Psoas muscle (tissue), 8 donors: Measurements from ENCODE around the gene OR10AD1. TPM values are rescaled to one million over a fixed set of nuclear protein-coding genes. Genes with fewer than 3 reads are reported as not detected.
"Not testable (repeated sequence)": the region's sequence is repeated elsewhere in the genome, so short reads cannot be mapped to it uniquely, and the experiment has no call there.

ENCODE experiments used
- ATAC-seq, 4 donors: fragments of 200-7000 bp; cut with Tn5 transposase; one replicate each; pipeline ENCODE4 v1.9.1; 2020; ENCODE audit warnings: moderate library complexity in 3 of 4, mild to moderate bottlenecking in 2 of 4
- DNase-seq, 2 donors: peaks; one replicate each; pipeline ENCODE4 v3.0.0-alpha.2; 2020
- H3K27ac ChIP-seq: fragments of 200-600 bp; one replicate; pipeline ENCODE4 v1.8.0; 2022
- H3K27me3 ChIP-seq, 3 donors: fragments of 200-600 bp in 1 of 3; one replicate each; pipeline versions ENCODE4 v1.6.1 to v1.8.0; 2013 to 2022; ENCODE audit warnings: low read length in 2 of 3, mild to moderate bottlenecking in 2 of 3, moderate library complexity in 1 of 3; ENCODE audit not compliant: insufficient read depth in 3 of 3
- H3K36me3 ChIP-seq, 2 donors: fragments of 200-600 bp in 1 of 2; one replicate each; pipeline versions ENCODE4 v1.6.1 to v1.8.0; 2013 to 2022; ENCODE audit warnings: low read depth in 1 of 2, mild to moderate bottlenecking in 1 of 2, moderate library complexity in 1 of 2; ENCODE audit not compliant: insufficient read depth in 1 of 2
- H3K4me1 ChIP-seq: fragments of 200-600 bp; one replicate; pipeline ENCODE4 v1.8.0; 2022
- H3K4me3 ChIP-seq: fragments of 200-600 bp; one replicate; pipeline ENCODE4 v1.8.0; 2022; ENCODE audit warnings: mild to moderate bottlenecking
- H3K9me3 ChIP-seq: fragments of 200-600 bp; one replicate; pipeline ENCODE4 v1.8.0; 2022
- WGBS, 3 donors: extraction: QIAGEN DNeasy Blood & Tissue Kit; methylation state at CpG; one replicate each; pipeline versions ENCODE4 v1.1.6 to v1.1.7; 2013; 5-methylcytosine and 5-hydroxymethylcytosine counted together
- intact Hi-C, 2 donors: fragments of 100-400 bp; cut with DNase I; formaldehyde crosslinking; loops; one replicate each; pipeline versions ENCODE4 v1.11.0 to v1.14.2; 2022
- long read RNA-seq, 2 donors: library from polyadenylated mRNA; unstranded; transcript quantifications; one replicate each; pipeline ENCODE4 v2.0.0, GENCODE V29; 2021
- polyA plus RNA-seq, 3 donors: library from polyadenylated mRNA; stranded (reverse); fragments of 200-250 nt; gene quantifications; one replicate each; pipeline ENCODE4 v1.2.3, GENCODE V29; 2013
- total RNA-seq, 4 donors: library from RNA; stranded (reverse); fragmentation: NEBNext Ultra II Directional in 2 of 4; extraction: Animal tissue kit (Norgen Biotek cat#: 25700) in 2 of 4; gene quantifications; one replicate each; pipeline versions ENCODE4 v1.2.1 to v1.2.4, GENCODE V29; 2021 to 2023
- TF ChIP-seq, protein P1 (sequence below): fragments of 200-600 bp; IDR thresholded peaks from one replicate; pipeline ENCODE4 v1.8.0; 2022; ENCODE audit warnings: antibody characterized with exemption
- donor health status: healthy with polysubstance abuse.
- donor health status: DM: no; HTN: no; CAD: no; lungs with moderate emphysema.
- donor health status: Bipolar disorder and iron deficiency.
- donor health status: healthy.
- donor health status: DM: yes; HTN: yes; CAD: no.
- donor health status: DM: no; HTN: no; CAD: no.
- donor health status: DM: no; HTN: no; CAD: no.
- donor health status: DM: yes; HTN: yes; CAD: no.

The OR10AD1 gene
- not detected for total RNA-seq
- polyA plus RNA-seq = under 1 TPM in 1 of 3 donors, not detected in 2; 0.01 TPM
- long read RNA-seq, donor 1 = 0 reads
- long read RNA-seq, donor 2 = 0 reads

GRCh38 chr12:48203192-48203591 is at the start of gene OR10AD1:
Gene OR10AD1 (minus strand): TSS chr12:48203292. CDS start chr12:48203292, 0 bp downstream.
- Histone ChIP-seq H3K9me3 (peaks cover 8% of the 10 kb centered on the region), H3K27me3 (no peaks in the 10 kb centered on the region), H3K4me3 (no peak within 1 kb of the TSS), H3K36me3 (peaks cover 4 to 25% of the 10 kb centered on the region in 2 donors), H3K4me1 (peaks cover 17% of the 10 kb centered on the region), H3K27ac (no peak within 1 kb of the TSS)
- TF ChIP-seq, protein P1, sequence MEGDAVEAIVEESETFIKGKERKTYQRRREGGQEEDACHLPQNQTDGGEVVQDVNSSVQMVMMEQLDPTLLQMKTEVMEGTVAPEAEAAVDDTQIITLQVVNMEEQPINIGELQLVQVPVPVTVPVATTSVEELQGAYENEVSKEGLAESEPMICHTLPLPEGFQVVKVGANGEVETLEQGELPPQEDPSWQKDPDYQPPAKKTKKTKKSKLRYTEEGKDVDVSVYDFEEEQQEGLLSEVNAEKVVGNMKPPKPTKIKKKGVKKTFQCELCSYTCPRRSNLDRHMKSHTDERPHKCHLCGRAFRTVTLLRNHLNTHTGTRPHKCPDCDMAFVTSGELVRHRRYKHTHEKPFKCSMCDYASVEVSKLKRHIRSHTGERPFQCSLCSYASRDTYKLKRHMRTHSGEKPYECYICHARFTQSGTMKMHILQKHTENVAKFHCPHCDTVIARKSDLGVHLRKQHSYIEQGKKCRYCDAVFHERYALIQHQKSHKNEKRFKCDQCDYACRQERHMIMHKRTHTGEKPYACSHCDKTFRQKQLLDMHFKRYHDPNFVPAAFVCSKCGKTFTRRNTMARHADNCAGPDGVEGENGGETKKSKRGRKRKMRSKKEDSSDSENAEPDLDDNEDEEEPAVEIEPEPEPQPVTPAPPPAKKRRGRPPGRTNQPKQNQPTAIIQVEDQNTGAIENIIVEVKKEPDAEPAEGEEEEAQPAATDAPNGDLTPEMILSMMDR = no peak
- intact Hi-C loops = no loop called here
- 71 to 85% (median 79%) methylated on average over 4 of the region's 4 CpGs for WGBS, 3 donors
- ATAC-seq (no peak), DNase-seq (no peak)

DNA sequence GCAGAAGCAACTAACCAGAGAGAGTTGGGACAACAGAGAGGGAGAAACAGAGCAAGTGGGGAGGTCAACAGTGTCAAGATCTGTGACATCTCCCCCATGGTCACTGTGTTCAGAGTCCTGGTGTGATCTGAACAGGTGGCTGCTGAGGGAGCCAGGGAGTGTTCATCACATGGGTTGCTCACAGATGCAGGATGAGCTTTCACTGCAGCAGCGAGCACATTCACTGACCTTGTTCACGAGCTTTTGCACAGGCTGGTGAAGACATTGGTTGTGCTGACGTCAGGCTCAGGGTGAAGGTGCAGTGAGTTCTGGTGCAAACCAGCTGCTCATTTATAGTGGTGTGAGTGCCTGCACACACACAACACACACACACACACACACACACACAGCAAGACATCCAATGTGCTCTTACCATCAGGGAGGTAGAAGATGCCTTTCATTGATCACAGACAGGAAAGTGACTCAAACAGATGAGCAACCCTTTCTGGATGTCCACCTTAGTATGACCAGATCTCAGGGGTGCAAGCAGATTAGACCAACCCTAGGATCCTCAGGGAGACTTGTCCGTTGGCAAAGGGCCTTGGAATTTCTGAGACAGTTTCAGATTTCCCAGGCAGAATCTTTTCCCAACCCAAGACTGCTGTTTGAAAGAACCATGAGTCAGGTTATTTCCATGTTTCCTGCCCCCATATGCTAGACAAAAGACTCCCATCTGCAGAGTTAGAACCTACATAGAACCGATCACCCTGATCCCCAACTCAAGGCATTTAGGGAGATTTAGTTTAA is 44.3 kb upstream of the OR10AD1 start:
- no peak for ATAC-seq
- DNase-seq = no peak
- WGBS, 3 donors = 37 to 57% (median 47%) methylated on average over 5 of the region's 5 CpGs
- Histone ChIP-seq H3K4me1 (no peaks in the 10 kb centered on the region), H3K9me3 (peaks cover 4% of the 10 kb centered on the region), H3K27me3 (peaks cover 0 to 2% (median 0%) of the 10 kb centered on the region in 3 donors), H3K36me3 (no peaks in the 10 kb centered on the region), H3K27ac (no peak overlapping the region), H3K4me3 (no peak overlapping the region)
- TF ChIP-seq, protein P1 = no peak
- intact Hi-C loops = no loop called here

GRCh38 chr12:48237162-48237561 is 34.1 kb upstream of the OR10AD1 start:
- Histone ChIP-seq H3K4me1 (no peaks in the 10 kb centered on the region), H3K9me3 (peaks cover 1% of the 10 kb centered on the region), H3K4me3 (no peak overlapping the region), H3K36me3 (no peaks in the 10 kb centered on the region), H3K27ac (no peak overlapping the region), H3K27me3 (peaks cover 0 to 2% (median 0%) of the 10 kb centered on the region in 3 donors)
- TF ChIP-seq, protein P1 = no peak
- ATAC-seq = no peak
- 54 to 59% (median 59%) methylated on average over 3 of the region's 3 CpGs for WGBS, 3 donors
- intact Hi-C loops = no loop called here
- no peak for DNase-seq

DNA sequence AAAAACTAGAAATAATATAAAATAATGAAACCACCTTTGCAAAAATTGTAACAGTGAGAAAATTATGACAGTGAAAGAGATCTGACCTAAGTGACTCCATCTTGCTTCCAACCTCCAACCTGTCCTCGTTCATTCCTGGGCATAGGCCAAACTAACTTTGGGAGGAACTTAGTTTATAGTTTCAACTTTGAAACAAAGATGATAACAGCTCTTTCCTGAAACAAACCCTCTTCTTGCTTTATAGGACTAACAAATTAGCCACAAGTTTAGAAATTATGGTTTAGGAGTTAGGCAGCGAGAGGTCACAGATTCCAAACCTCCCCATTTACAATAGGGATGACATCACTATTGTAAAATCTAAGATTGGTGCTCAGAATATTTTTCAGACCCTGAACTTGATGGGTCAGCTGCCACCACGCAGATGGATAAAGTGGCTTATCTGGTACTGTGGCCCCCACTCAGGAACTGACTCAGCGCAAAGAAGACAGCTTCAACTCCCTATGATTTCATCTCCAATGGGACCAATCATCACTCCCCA is 32.8 kb upstream of the OR10AD1 start:
- DNase-seq = no peak

DNA sequence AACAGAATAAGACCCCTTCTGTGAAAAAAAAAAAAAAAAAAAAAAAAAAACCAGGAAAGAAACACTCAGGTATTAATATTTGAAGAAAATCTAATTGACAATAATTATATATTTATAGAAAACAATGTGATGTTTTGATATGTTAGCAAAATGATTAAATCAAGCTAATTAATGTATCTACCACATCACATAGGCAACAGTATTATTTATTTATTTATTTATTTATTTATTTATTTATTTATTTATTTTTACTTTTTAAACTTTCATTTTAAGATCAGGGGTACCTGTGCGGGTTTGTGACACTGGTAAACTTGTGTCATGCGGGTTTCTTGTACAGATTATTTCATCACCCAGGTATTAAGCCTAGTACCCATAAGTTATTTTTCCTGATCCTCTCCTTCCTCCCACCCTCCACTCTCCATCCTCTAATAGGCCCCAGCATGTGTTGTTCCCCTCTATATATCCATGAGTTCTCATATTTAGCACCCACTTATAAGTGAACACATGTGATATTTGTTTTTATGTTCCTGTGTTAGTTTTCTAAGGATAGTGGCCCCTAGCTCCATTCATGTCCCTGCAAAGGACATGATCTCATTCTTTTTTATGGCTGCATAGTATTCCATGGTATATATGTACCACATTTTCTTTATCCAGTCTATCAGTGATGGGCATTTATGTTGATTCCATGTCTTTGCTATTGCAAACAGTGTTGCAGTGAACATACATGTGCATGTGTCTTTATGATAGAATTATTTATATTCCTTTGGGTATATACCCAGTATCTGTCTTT is 28.3 kb upstream of the OR10AD1 start:
- H3K4me3 ChIP-seq, DNase-seq, H3K27ac ChIP-seq, intact Hi-C loops, H3K9me3 ChIP-seq, ATAC-seq, H3K4me1 ChIP-seq, H3K27me3 ChIP-seq, H3K36me3 ChIP-seq: not testable (repeated sequence)
- 92 to 98% (median 96%) methylated on average over 2 of the region's 2 CpGs for WGBS, 3 donors

More for the DNA sequence above, 32.8 kb upstream of the OR10AD1 start:
- no peak for ATAC-seq
- WGBS, 3 donors = 71 to 76% (median 72%) methylated on average over 4 of the region's 4 CpGs
- Histone ChIP-seq H3K27ac (no peak overlapping the region), H3K36me3 (no peaks in the 10 kb centered on the region), H3K4me1 (no peaks in the 10 kb centered on the region), H3K27me3 (peaks cover 0 to 2% (median 0%) of the 10 kb centered on the region in 3 donors), H3K4me3 (no peak overlapping the region), H3K9me3 (no peaks in the 10 kb centered on the region)
- intact Hi-C loops = no loop called here
- TF ChIP-seq, protein P1 = no peak

DNA sequence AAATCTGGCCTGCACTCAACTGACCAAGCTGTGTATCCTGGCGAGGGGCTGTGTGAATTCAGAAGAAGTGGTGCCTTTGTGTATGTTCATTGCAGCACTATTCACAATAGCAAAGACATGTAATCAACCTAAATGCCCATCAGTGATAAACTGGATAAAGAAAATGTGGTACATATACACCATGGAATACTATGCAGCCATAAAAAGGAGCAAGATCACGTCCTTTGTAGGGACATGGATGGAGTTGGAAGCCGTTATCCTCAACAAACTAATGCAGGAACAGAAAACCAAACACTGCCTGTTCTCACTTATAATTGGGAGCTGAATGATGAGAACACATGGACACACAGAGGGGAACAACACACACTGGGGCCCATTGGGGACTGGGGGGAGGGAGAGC is 21.4 kb upstream of the OR10AD1 start:
- ATAC-seq, H3K4me3 ChIP-seq, H3K4me1 ChIP-seq, H3K27ac ChIP-seq, DNase-seq, H3K27me3 ChIP-seq, H3K9me3 ChIP-seq, intact Hi-C loops, H3K36me3 ChIP-seq: not testable (repeated sequence)
- WGBS, 3 donors = 76 to 79% (median 77%) methylated on average over 3 of the region's 3 CpGs
